OCI-LY7 (cell line): ENCODE data around the gene NEAT1.

Experiments used
- CTCF ChIP-seq: fragments of 200-600 bp; sonication (generic); conservative IDR thresholded peaks from 2 replicates; pipeline ENCODE4 v1.5.1; 2014; ENCODE audit warnings: mild to moderate bottlenecking, antibody characterized with exemption, low read length, moderate library complexity, mixed read lengths
- EZH2phosphoT487 ChIP-seq: fragments of 200-600 bp; sonication (generic); IDR thresholded peaks from 2 replicates; pipeline ENCODE4 v1.6.1; 2018; ENCODE audit warnings: low read depth, borderline replicate concordance, mild to moderate bottlenecking, mixed run types, antibody characterized with exemption, low read length, moderate library complexity, mixed read lengths

- no peak for TF ChIP-seq CTCF
- TF ChIP-seq EZH2phosphoT487, result no peak
These were observed 24.1 kb downstream of the NEAT1 start for GRCh38 chr11:65446446-65447277.
